IMR-90 (cell line): ENCODE results near the gene MAML2. TPM values are rescaled to one million over a fixed set of nuclear protein-coding genes. Genes with fewer than 3 reads are reported as not detected.

ENCODE experiments used
- ATAC-seq: fragments of 200-7000 bp; cut with Tn5 transposase; 2 replicates; pipeline ENCODE4 v1.9.1; 2020; ENCODE audit warnings: low read depth, mild to moderate bottlenecking, moderate library complexity
- BruUV-seq: library from RNA; stranded (reverse); fragments of 400-500 nt; replicated peaks from 2 replicates; lab custom pipeline; 2021; lab: Mats Ljungman, UMichigan
- CTCF ChIA-PET: fragments of 300-600 bp; formaldehyde crosslinking; extraction: SDS; loops from one replicate; lab custom pipeline; 2021; ENCODE audit warnings: antibody characterized with exemption; lab: Yijun Ruan, JAX
- POLR2A ChIA-PET: fragments of 300-600 bp; sonication (Branson Sonifier 250); formaldehyde crosslinking; loops from one replicate; lab custom pipeline; 2022; ENCODE audit warnings: antibody characterized with exemption; ENCODE audit not compliant: unreplicated experiment; lab: Charles Lee
- DNase-seq: peaks from one replicate; pipeline ENCODE4 v3.0.0; 2013
- H2AFZ ChIP-seq: replicated peaks from 2 replicates; pipeline ENCODE3; 2013; ENCODE audit warnings: low read length, mild to moderate bottlenecking; ENCODE audit not compliant: poor library complexity
- H2AK5ac ChIP-seq: 2 replicates; pipeline ENCODE4 v1.6.1; 2013; ENCODE audit warnings: low read depth, low read length, inconsistent platforms
- H2AK9ac ChIP-seq: replicated peaks from 2 replicates; pipeline ENCODE3; 2013; ENCODE audit warnings: mild to moderate bottlenecking, low read depth, low read length, moderate library complexity; ENCODE audit not compliant: poor library complexity
- H2BK120ac ChIP-seq: 2 replicates; pipeline ENCODE4 v1.6.1; 2013; ENCODE audit warnings: low read depth, low read length, inconsistent platforms
- H2BK15ac ChIP-seq: 3 replicates; pipeline ENCODE4 v1.6.1; 2013; ENCODE audit warnings: low read depth, low read length, inconsistent platforms
- H2BK20ac ChIP-seq: 2 replicates; pipeline ENCODE4 v1.6.1; 2013; ENCODE audit warnings: low read depth, mild to moderate bottlenecking, inconsistent platforms, low read length, moderate library complexity
- H2BK5ac ChIP-seq: 2 replicates; pipeline ENCODE4 v1.6.1; 2013; ENCODE audit warnings: mild to moderate bottlenecking, low read depth, low read length, inconsistent platforms; ENCODE audit not compliant: poor library complexity, severe bottlenecking
- H3K14ac ChIP-seq: replicated peaks from 2 replicates; pipeline ENCODE4 v1.6.1; 2013; ENCODE audit warnings: low read depth, low read length, inconsistent platforms
- H3K18ac ChIP-seq: 2 replicates; pipeline ENCODE4 v1.6.1; 2013; ENCODE audit warnings: low read depth, low read length, control low read depth
- H3K23ac ChIP-seq: 2 replicates; pipeline ENCODE4 v1.6.1; 2013; ENCODE audit warnings: low read depth, low read length, inconsistent platforms
- H3K27ac ChIP-seq: 2 replicates; pipeline ENCODE4 v1.5.1; 2013; ENCODE audit warnings: mild to moderate bottlenecking, control low read depth, low read length; ENCODE audit not compliant: insufficient read depth
- H3K27me3 ChIP-seq: 2 replicates; pipeline ENCODE4 v1.6.1; 2013; ENCODE audit warnings: low read length; ENCODE audit not compliant: control insufficient read depth, insufficient read depth
- H3K36me3 ChIP-seq: 2 replicates; pipeline ENCODE4 v1.6.1; 2013; ENCODE audit warnings: low read length, mixed read lengths; ENCODE audit not compliant: control insufficient read depth, insufficient read depth
- H3K4ac ChIP-seq: 2 replicates; pipeline ENCODE4 v1.6.1; 2013; ENCODE audit warnings: low read depth, low read length, inconsistent platforms
- H3K4me1 ChIP-seq: 2 replicates; pipeline ENCODE4 v1.6.1; 2013; ENCODE audit warnings: low read length, mixed read lengths; ENCODE audit not compliant: control insufficient read depth, insufficient read depth
- H3K4me2 ChIP-seq: 2 replicates; pipeline ENCODE4 v1.6.1; 2013; ENCODE audit warnings: low read depth, mild to moderate bottlenecking, control low read depth, low read length, moderate library complexity
- H3K4me3 ChIP-seq: 2 replicates; pipeline ENCODE4 v1.5.1; 2013; ENCODE audit warnings: low read depth, mild to moderate bottlenecking, control low read depth, low read length, moderate library complexity; ENCODE audit not compliant: insufficient read depth
- H3K56ac ChIP-seq: 2 replicates; pipeline ENCODE4 v1.6.1; 2013; ENCODE audit warnings: low read length, inconsistent platforms; ENCODE audit not compliant: insufficient read depth; ENCODE audit errors: extremely low read depth
- H3K79me1 ChIP-seq, 2 experiments: 2 replicates each; pipeline ENCODE4 v1.6.1; 2013; ENCODE audit warnings: low read length in 2 of 2, inconsistent platforms in 1 of 2, low read depth in 1 of 2
- H3K9ac ChIP-seq: 2 replicates; pipeline ENCODE4 v1.6.1; 2013; ENCODE audit warnings: low read depth, low read length, control low read depth
- H3K9me1 ChIP-seq: 2 replicates; pipeline ENCODE4 v1.6.1; 2013; ENCODE audit warnings: low read length, inconsistent platforms; ENCODE audit not compliant: insufficient read depth
- H3K9me3 ChIP-seq: 2 replicates; pipeline ENCODE4 v1.6.1; 2013; ENCODE audit warnings: low read length; ENCODE audit not compliant: control insufficient read depth, insufficient read depth
- H4K20me1 ChIP-seq: 2 replicates; pipeline ENCODE4 v1.6.1; 2013; ENCODE audit warnings: low read length, inconsistent platforms; ENCODE audit not compliant: insufficient read depth
- H4K5ac ChIP-seq: 2 replicates; pipeline ENCODE4 v1.6.1; 2013; ENCODE audit warnings: mild to moderate bottlenecking, low read depth, low read length, control low read depth
- H4K8ac ChIP-seq, 2 experiments: 2 replicates each; pipeline ENCODE4 v1.6.1; 2013; ENCODE audit warnings: low read depth in 2 of 2, low read length in 2 of 2, control low read depth in 1 of 2, inconsistent platforms in 1 of 2
- H4K91ac ChIP-seq: 2 replicates; pipeline ENCODE4 v1.6.1; 2013; ENCODE audit warnings: low read depth, low read length, inconsistent platforms; ENCODE audit not compliant: insufficient read depth
- BHLHE40 ChIP-seq: fragments of 150-350 bp; IDR thresholded peaks from 2 replicates; pipeline ENCODE4 v1.6.1; 2016; ENCODE audit warnings: mild to moderate bottlenecking, low read depth, low read length
- CEBPB ChIP-seq: IDR thresholded peaks from 2 replicates; pipeline ENCODE4 v1.6.1; 2012; ENCODE audit warnings: low read depth, low read length, improper control_type of control experiment
- MAFK ChIP-seq: IDR thresholded peaks from 2 replicates; pipeline ENCODE4 v1.6.1; 2012; ENCODE audit warnings: low read depth, low read length, improper control_type of control experiment
- NFE2L2 ChIP-seq: fragments of 150-350 bp; IDR thresholded peaks from 2 replicates; pipeline ENCODE4 v1.6.1; 2016; ENCODE audit warnings: low read depth, mild to moderate bottlenecking, low read length
- WGBS, 2 experiments: methylation state at CpG; one replicate each; pipeline versions ENCODE4 v1.1.5 to v1.1.7; 2013; ENCODE audit warnings: missing lambda C conversion rate in 2 of 2; ENCODE audit not compliant: insufficient read length in 1 of 2; ENCODE audit errors: extremely low coverage in 2 of 2; 5-methylcytosine and 5-hydroxymethylcytosine counted together
- dilution Hi-C: fragments of 300-500 bp; cut with HindIII; formaldehyde crosslinking; loops from one replicate; pipeline ENCODE4 v1.14.3; 2018; ENCODE audit warnings: low sequenced_read_pairs; ENCODE audit not compliant: unreplicated experiment
- in situ Hi-C: fragments of 300-500 bp; cut with MboI; formaldehyde crosslinking; loops from 3 replicates; pipeline ENCODE4 v1.14.3; 2019; ENCODE audit warnings: low sequenced_read_pairs, inconsistent platforms, mixed read lengths
- intact Hi-C: fragments of 100-400 bp; cut with micrococcal nuclease; formaldehyde crosslinking; loops from 2 replicates; pipeline ENCODE4 v1.10.0; 2022
- polyA plus RNA-seq, 3 experiments: library from polyadenylated mRNA; depleted of rRNA; stranded (reverse); fragments of >200 nt; gene quantifications; 2 replicates each; pipeline ENCODE4 v1.2.3, GENCODE V29; 2012; ENCODE audit warnings: low replicate concordance in 1 of 3
- total RNA-seq: library from RNA; depleted of rRNA; stranded (reverse); fragments of >200 nt; gene quantifications from 2 replicates; pipeline ENCODE4 v1.2.3, GENCODE V29; 2012

The MAML2 gene
- total and polyA plus RNA-seq, 2 of the 4 experiments (the other 2 are of a cell fraction), result 15.0 to 19.5 TPM

GRCh38 chr11:95985174-95985808, 357.7 kb downstream of the MAML2 start:
- no peak overlapping the region for H3K27ac ChIP-seq
- peak overlapping the region; percentile 82; the same call in 2 of the 3 replicates for H2BK15ac ChIP-seq
- dilution Hi-C loops (no loop called here), intact Hi-C loops (no loop called here), in situ Hi-C loops (no loop called here)
- H3K9me1 ChIP-seq, result no peaks in the 10 kb centered on the region; the same call in none of the 2 replicates
- H3K4me3 ChIP-seq, result no peak overlapping the region
- H3K56ac ChIP-seq, result no peak overlapping the region
- ChIA-PET CTCF (interaction anchor here (0.8 kb wide), 1 partner anchor 832 kb away, joined by 7 read pairs; no protein-coding TSS in a partner anchor), POLR2A (no interaction called here)
- H3K9me3 ChIP-seq, result no peaks in the 10 kb centered on the region
- peak overlapping the region; percentile 37; the same call in 1 of the 2 replicates for H3K4ac ChIP-seq
- no peak overlapping the region for H2AFZ ChIP-seq
- peak overlapping the region; percentile 80 for H2BK5ac ChIP-seq
- no peak overlapping the region for H3K4me2 ChIP-seq
- H2AK9ac ChIP-seq, result no peak overlapping the region
- WGBS, 2 experiments, result no CpG with 5 or more reads among the region's 1 CpG
- no TSS peak for BruUV-seq
- H4K91ac ChIP-seq, result peak overlapping the region; percentile 73
- DNase-seq (peak; percentile 60), ATAC-seq (0 out of 2 replicates have a peak, but pooled peaks have one; percentile 29)
- H3K27me3 ChIP-seq, result no peaks in the 10 kb centered on the region
- peak overlapping the region; percentile 89 for H3K14ac ChIP-seq
- no peak overlapping the region for H3K23ac ChIP-seq
- H3K36me3 ChIP-seq, result peaks cover 19% of the 10 kb centered on the region
- no peak overlapping the region for H3K9ac ChIP-seq
- H3K79me1 ChIP-seq, result peaks cover 5 to 13% of the 10 kb centered on the region in 2 experiments; a peak in 1 of 4 replicates
- H2BK120ac ChIP-seq, result peak overlapping the region; percentile 72
- peak overlapping the region; percentile 66; the same call in 1 of the 2 replicates for H3K18ac ChIP-seq
- H2AK5ac ChIP-seq, result peak overlapping the region; percentile 45; the same call in 1 of the 2 replicates
- H4K8ac ChIP-seq, result peak overlapping the region in 1 of 2 experiments; percentile 66; a peak in 1 of 4 replicates
- no peaks in the 10 kb centered on the region; the same call in 1 of the 2 replicates for H3K4me1 ChIP-seq
- no peaks in the 10 kb centered on the region for H4K20me1 ChIP-seq
- peak overlapping the region; percentile 65; the same call in 1 of the 2 replicates for H2BK20ac ChIP-seq
- peak overlapping the region; percentile 87; the same call in 1 of the 2 replicates for H4K5ac ChIP-seq
- TF ChIP-seq BHLHE40, result no peak
- peak; percentile 59; the same call in 1 of the 2 replicates for TF ChIP-seq MAFK
- TF ChIP-seq NFE2L2, result peak; percentile 97
- peak; percentile 39; the same call in 1 of the 2 replicates for TF ChIP-seq CEBPB
